T-helper 1 cell treated with Interleukin-12 subunit alpha and Interleukin-12 subunit beta and Interleukin-4 antibody, amounts not matched to agents 30 ng/mL and 1 ng/mL, for 36 hours (primary cell): Measurements from ENCODE around the gene COL15A1. TPM values are rescaled to one million over a fixed set of nuclear protein-coding genes. Genes with fewer than 3 reads are reported as not detected.

Experiments used
- intact Hi-C: fragments of 100-400 bp; cut with micrococcal nuclease; formaldehyde crosslinking; loops from one replicate; pipeline ENCODE4 v1.15.1; 2024
- total RNA-seq: library from RNA; stranded (reverse); gene quantifications from 2 replicates; pipeline ENCODE4 v1.2.3, GENCODE V29; 2022

Gene COL15A1
- total RNA-seq, 1 donor from 2014 or later, result 0.51 TPM

DNA sequence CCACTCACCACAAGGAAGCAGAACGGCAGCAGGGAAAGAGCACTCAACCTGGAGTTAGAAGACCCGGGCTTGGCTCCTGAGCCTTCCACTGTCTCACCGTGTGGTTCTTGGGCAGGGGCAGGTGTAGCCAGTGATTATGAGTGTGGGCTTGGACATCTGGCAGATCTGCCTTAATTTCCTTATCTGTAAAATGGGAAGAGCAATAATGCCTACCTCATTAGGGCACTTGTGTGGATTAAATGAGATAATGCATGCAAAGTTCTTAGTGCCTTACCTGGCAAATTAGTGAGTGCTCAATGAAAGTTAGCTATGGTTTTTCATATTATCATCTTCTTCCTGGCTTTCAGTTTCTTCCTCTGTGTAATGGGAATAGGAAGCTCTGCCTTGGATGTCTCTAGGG is 28.1 kb upstream of the COL15A1 start:
- intact Hi-C loops, result no loop called here

DNA sequence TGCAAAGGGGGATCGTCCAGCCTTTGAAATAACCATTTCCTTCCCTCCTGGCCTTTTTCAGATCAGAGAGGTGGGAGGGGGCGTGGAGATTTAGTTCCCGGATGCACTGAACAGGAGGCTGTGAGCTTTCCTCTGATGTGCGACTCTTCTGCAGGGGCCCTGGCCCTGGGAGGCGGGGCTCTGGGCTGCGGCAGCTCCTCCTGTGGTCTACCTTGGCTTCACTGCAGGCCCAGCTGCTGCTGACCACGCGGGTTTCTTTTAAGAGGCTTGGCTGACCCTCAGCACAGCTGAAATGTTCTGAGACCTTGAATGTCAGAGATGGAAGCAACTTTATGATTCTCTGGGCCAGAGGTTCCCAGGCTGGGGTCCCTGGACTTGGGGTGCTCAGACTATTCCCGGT is 27.0 kb upstream of the COL15A1 start:
- intact Hi-C loops, result no loop called here

DNA sequence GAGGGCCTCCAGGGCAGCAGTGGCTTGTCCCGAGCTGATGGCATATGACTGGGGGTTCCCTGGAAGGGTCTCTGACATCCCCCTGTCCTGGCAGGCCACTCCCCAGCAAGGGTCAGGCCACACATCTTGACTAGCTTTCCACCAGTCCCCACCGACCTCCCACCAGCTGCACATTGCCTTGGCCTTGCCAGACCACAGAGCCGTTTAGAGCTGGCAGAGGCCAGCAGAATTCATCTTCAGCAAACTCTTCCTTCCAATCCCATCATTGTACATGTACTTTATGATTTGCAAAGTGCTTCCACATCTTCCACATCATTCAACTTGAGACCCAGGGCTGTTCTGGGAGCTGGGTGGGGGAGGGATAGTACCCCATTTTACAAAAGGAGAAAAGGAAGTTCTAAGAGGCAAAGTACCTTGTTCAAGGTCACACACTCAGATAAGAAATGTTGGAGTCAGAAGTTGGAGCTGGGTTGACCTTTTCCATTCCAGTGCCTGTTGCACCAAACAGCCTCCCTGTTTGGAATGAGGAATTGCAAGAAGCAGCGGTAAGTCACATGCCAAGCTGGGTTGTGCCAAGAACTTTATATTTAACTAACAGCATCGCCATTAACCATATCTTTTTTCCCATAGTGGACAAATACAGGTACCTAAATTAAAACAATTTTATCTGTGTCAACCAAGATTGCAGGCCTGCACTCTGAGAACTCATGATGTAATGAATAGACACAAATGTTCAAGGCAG is 25.8 kb upstream of the COL15A1 start:
- intact Hi-C loops, result no loop called here

DNA sequence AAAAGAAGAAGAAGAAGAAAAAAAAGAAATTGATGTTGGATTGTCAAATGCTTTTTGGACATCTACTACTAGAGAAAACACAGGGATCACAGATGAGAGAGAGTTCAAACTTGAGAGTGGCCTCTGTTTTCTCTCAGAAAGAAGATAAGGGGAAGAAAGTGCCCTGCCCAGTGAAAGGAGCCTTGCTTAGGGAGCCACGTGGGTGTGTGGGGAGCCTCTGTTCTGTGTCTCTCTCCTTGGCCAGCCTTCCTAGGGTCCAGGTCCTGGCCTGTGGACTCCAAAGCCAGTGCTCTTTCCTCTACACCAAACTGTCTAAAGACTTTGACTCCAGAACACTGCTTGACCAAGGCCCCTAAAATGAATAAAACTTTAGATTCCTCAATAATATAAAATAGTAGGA is 22.0 kb upstream of the COL15A1 start:
- intact Hi-C loops, result no loop called here

DNA sequence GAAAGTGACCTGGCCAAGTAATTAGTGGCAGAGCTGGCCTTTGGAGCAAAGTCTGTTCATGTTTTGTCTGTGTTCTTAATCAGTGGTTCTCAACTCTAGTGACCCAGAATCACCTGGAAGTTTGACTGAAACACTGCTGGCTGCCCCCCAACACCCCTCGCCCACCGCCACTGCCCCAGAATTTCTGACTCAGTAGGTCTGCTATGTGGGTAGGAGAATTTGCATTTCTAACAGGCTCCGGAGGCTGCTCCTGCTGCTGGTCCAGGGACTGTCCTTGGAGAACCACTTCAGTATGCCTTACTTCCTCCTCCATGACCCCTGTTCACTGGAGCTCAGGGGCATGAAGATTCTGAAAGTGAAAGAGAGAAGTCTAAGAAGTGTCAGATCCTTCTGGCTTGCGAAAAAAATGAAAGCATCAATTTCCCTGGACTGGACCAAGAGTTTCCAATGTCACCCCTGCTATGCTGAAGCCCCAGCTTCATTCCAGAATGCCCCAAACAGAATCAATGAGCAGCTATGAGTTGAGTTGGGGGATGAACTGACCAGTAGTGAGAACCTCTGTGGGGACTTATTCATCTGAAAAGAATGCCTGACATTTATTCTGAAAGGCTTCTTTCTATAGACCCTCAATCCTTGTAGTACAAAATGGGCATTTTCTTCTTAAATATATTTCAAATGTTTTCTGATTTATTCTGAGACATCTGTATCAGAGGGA is 20.8 kb upstream of the COL15A1 start:
- intact Hi-C loops, result no loop called here

DNA sequence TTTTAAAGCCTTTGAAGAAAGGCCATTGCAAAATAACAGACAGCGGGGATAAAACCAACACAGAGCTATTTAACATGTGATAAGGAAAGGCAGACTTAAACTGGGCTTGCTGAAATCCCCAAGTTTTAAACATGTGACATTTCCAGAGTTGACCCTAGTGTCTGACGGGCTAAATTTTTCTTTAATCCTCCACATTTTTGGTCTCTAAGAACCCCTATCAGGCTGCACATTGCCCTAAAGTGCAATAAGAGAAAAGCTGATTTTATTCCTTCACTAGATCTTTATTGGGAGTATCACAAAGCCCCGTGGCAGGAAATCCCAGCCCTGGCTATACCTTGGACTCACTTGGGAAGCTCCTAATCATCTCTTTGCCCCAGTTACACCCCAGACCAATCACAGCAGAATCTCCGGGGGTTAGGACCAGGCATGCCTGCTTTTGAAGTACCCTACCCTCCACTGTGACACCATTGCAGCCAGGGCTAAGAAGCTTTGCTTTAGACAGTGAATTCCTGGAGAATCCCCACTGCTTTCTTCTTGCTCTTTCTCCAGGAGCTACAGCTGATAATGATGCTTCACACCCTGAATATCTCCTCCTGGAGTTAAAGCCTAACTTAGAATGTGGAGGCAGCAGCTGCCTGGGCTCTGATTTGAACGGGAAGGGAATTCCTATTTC is 20.1 kb upstream of the COL15A1 start:
- intact Hi-C loops, result no loop called here

DNA sequence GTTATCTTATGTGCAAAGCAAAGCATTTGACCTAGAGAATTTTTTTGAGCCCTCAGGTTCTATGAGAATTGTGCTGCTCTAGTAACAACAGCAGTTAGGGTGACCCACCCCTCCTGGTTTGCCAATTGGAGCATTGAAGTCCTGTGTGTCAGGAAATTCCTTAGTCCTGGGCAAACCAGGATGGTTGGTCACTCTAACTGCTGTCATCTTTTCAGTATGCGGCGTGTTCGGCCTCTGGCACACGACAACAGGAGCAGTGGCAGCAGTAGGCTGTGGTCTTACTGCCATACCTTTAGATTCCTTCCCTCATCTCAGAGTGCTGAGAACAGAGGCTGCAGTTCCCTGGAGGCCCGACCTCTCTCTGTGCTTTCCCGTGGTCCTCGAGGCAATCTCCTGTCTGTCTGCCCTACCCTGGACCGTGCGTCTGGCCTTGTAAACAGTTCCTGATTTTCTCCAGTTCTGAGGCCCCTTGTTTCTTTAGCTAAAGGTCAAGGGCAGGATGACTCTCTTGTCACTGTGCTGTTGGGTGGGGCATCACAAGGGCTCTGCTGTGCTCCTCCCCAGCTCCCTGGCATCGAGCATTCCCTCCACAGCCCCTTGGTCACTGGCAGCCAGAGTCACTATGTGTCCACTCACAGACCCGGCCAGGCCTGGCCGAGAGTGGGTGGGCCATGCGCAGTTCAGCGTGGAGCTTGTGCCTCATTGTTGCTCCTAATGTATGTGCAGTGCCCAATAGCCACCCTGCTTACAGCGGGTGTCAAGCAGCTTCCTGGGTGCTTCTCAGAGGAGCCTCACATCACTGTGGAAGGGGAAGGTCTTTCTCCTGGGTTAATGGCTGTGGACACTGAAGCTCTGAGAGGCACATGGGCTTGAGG is 18.5 kb upstream of the COL15A1 start:
- intact Hi-C loops, result no loop called here

DNA sequence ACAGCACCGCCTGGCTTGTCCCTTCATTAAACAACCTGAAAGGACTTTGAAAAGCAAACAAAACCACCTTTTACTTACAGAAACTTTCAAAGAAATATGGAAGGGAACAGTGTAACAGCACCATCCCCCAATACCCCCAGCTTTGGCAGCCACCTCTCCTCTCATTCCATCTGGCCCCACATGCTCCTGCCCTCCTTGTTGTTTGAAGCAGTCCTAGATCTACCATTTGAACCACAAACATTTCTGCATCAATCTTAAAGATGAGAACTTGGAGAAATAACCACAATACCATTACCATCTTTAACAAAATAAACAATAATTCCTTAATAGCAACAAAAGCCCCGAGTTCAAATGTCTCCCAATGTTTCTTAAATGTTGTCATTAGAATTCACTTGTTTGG is 17.8 kb upstream of the COL15A1 start:
- intact Hi-C loops, result no loop called here

DNA sequence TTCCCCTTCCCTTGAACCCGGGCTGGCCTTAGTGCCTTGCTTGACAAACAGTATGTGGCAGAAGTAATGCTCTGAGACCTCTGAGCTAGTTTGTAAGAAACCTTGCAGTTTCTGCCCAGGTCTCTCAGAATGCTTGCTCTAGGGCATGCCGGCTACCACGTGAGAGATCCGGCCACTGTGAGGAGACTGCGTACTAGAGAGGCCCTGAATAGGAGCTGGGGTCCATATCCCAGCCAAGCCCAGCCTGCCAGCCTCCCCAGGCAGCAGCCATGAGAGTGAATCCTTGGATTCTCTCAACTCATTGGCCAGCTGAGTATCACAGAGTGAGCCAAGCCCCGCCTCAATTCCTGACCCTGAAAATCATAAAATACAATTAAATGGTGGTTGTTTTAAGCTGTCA is 16.0 kb upstream of the COL15A1 start:
- intact Hi-C loops, result no loop called here

DNA sequence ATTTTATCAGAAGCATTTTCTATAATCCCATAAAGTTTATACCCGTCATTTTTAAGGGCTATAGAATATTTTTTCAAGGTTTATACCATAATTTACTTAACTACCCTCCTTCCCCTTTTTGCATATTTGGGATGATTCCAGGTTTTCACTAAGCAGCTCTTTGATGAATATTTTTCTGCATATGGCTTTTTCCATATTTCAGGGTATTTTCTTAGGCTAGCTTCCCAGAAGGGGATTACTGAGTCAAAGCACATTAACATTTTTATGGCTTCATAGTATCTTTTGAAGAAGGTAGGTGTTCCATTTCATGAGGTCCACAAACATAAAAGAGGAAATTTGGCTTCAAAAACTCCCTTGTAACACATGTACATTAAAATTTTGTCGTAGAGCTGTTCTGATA is 14.6 kb upstream of the COL15A1 start:
- intact Hi-C loops, result no loop called here

DNA sequence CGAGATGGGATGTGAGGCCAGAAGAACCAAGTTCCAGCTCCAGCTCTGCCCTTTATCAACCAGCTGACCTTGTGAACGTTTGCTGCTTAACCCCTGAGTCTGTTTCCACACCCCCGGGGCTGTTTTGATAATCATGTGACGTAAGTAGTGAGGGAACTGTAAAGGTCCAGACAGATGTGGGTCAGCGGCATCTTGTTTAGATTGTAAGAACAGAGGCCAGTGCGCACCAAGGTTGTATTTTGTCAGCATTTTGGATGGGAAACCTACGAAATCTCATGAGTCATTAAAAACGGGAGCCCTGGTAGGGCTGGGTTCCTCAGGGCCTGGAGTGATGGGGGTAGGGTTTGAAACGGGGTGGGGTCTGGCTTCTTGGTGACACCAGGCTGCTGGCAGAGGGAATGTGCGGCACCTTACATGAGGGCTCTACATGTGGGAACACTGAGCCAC is 13.8 kb upstream of the COL15A1 start:
- intact Hi-C loops, result no loop called here

DNA sequence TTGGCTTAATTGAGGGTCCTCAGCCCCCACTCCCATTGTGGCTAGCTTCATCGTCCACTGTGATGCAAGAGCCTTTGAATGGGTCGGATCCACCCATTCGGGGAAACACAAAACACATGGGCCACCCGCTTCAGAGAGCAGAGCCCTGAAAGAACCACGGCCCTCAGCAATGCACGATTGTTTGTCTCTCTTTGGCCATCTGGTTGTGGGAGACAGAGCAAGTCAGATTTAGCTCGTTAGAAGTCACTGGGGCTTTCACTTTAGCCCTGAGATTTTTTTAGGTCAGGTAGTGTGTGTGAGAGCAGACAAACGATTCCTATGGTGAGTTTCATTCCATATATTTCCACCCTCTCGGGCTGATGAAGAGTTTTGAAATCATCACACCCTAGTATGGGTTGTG is 12.9 kb upstream of the COL15A1 start:
- intact Hi-C loops, result no loop called here

DNA sequence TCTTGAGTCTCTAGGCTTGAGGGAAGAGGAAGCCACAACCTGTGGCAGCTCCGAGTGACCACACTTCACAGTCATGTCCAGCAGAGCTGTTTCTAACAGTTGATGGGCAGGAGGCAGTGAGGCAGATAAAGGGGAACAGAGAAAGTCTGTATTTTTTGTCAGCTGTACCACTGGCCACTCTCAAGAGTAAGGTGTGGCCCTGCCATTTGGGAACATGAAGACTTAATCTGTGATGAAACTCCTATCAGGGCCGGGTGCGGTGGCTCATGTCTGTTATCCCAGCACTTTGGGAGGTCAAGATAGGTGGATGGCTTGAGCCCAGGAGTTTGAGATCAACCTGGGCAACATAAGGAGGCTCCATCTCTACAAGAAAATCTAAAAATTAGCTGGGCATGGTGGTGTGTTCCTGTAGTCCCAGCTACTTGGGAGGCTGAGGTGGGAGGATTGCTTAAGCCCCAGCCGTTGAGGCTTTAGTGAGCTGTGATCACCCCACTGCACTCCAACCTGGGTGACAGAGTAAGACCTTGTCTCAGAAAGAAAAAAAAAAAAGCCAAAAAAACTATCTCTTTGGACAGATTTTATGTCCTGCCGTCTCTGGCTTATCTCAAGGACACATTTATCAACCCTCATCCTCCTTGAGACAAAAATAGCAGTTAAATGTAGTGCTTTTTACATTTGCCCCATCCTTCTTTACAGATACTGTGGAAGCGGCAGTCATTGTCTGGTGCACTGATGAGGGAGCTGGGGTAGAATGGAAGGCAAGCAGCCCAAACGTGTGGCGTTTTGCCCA is 11.9 kb upstream of the COL15A1 start:
- intact Hi-C loops, result no loop called here

DNA sequence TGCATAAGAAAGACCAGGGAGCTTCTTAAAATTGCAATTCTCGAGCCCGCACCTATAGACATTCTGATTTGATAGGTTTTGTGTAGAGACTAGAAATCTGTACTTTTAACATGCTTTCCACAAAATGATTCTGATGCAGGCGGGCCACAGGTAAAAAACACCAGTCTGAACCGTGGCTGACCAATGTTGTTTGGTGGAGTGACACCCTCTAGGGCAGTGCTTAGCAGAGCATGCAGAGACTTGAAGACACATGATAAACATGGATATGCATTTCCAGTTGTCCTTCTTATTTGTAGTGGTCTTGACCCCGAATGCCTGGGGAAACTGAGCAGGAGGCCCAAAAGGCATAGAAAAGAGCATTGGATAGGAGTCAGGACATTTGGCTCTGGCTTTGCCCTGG is 10.5 kb upstream of the COL15A1 start:
- intact Hi-C loops, result no loop called here

DNA sequence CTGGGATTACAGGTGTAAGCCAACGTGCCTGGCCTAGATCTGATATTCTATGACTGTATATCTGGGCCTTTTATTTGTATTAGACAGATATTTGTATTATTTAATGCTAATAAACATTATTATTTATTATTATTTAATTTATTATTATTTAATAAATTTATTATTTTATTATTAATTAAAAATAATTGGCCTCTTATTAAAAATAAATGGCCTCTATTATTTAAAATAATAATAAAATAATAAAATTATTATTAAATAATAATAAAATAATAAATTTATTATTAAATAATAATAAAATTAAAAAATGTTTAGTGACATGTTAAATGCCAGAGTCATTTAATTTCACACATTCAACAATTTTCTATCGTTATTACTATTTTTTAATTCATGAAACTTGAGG is 9.8 kb upstream of the COL15A1 start:
- intact Hi-C loops, result no loop called here

DNA sequence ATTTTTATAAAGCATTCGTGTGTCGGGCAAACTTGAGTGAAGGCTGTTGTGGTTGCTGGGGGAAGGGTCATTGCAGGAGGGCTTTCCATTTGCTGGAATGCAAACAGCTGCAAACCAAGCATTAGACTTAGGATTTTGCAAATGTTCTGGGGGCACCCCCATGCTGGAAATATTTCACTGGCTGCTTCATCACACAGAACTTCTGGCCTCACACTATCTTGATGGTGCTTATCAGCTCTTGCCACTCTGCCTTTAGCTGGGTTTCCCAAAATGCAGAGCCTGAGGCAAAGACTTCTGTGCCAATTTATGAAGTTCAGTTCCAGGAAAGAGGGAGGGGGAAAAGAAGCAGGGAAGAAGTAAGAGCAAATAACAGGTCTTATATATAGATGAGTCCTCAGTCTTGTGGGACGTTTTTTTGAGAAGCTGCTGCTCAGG is 8.6 kb upstream of the COL15A1 start:
- intact Hi-C loops, result no loop called here

DNA sequence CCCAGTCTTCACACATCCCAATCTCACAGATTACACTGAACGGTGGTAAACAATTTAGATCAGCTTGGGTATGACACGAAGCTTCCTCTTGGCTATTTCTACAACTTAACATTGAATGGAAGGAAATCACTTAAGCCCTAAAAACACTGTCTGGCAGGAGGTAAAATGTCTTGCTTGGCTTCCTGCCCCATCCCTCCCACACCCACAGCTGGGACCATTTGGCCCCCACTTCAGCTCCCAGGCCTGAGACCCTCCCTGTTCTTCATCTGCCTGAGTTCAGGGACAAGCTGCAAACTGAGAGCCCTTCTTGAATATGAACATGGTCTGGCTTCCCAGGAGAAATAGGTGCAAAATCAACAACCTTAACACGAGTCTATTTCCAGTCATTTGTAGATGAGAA is 3.4 kb upstream of the COL15A1 start:
- intact Hi-C loops, result no loop called here

DNA sequence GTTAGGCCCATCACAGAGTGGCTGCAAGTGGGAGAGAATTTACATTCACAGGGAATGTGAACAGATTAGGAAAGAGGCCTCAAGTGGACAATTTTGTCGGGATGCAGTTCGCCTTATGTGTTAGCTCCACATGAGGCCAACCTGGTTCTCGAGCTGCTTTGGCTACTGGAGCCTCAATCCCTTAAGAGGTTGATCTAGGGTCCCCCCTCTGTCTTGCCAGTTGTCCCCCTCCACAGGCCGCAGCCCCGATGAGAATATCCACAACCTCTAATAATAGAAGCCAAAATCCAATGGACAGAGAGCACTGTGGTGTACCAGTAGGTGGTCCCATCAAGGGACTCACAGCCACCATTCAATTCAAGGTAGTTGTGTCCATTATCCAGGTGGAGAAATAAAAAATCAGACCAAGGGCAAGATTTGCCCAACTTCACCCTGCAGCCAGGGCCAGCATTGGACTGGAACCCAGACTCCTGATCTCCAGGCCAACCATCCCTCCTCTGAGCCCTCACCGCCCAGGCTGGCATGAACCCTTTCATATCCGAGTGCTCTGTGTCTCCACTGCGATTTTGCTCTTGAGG is 1.7 kb upstream of the COL15A1 start:
- intact Hi-C loops, result no loop called here

DNA sequence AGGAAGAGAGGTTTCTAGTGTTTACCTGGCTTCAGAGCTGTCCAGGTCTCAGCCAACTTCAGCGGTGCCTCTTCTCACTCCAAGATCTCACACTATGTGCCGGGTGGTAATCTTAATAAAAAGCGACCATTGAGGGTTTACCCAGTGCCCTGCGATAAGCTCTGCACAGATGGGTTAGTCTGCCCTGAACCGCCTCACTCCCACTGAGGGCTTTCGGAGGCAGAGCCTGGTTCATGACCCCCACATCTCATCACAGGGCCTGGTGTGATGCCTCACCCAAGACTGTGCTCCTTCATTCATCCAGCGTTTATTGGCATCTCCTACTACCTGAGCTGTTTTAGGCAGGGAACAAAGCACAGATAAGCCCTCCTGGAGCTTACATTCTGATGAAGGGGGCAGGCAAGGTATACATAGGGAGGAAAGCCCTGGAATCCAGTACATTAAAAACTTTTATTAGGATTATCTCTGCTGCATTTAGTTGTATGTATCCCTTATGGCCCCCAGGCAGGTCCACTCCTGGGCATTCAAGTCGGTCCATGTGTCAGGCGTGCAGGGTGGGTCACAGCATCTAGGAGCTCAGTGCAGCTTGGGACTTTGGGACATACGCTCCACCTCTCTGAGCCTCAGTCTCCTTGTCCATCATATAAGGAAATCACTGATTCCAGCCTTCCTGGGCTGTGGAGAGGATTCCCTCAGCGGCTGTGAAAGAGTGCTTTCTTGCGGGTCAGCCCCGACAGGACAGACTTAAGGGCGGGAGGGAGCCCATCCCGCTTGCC is 613 bp upstream of the COL15A1 start:
- intact Hi-C loops, result no loop called here
